Measurements from ENCODE around the gene GDPD4. TPM values are rescaled to one million over a fixed set of nuclear protein-coding genes. Genes with fewer than 3 reads are reported as not detected.

The GDPD4 gene
- total RNA-seq, 2 experiments from 2014 or later, result not detected

- Mint-ChIP-seq H3K27ac (no peak overlapping the region), H3K4me1 (no peaks in the 10 kb centered on the region), H3K4me3 (no peak overlapping the region), H3K36me3 (ENCODE audit: low read depth) (no peaks in the 10 kb centered on the region), H3K9me3 (no peaks in the 10 kb centered on the region), H3K27me3 (peaks cover 4% of the 10 kb centered on the region)
- ChIA-PET POLR2A (no interaction called here), CTCF (interaction anchor here (1.0 to 4.1 kb wide), 4 partner anchors 17 to 59 kb away, joined by 3 to 32 read pairs (median 3); partner anchors contain the start of gene MYO7A)
- no peak for DNase-seq
These were observed 115.2 kb downstream of the GDPD4 start for GRCh38 chr11:77186302-77186701.

DNA sequence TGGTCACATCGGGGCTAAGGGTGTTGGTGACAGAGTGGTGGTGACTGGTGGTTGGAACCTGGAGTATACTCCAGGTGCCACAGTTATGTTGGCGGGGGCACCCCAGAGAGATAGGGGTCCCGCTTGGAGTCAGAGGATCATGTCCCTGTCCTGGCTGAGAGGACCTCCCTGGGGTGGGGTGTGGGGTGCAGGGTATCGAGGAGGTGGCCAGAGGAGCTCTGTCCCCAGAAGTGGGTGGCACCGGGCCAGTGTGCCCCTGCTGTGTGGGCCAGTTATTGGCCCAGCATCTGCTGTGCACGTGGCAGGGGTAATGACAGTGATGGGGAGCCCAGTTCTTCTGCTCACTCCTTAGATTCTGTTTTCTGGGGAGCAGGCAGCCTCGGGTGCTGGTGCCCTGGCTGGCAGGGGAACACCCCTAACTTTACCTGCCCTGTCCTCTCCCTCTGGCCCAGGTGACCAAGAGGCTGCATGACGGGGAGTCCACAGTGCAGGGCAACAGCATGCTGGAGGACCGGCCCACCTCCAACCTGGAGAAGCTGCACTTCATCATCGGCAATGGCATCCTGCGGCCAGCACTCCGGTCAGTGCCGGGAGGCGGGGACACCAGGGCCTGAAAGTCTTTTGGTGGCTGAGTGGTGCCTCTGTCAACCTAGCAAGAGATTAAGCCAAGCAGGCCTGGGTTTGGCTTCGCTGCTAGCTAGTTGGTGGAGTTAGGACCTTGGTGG is 117.2 kb downstream of the GDPD4 start:
- ChIA-PET POLR2A (no interaction called here), CTCF (no interaction called here)
- Mint-ChIP-seq H3K27me3 (peaks cover 4% of the 10 kb centered on the region), H3K9me3 (no peaks in the 10 kb centered on the region), H3K4me1 (no peaks in the 10 kb centered on the region), H3K36me3 (ENCODE audit: low read depth) (no peaks in the 10 kb centered on the region), H3K27ac (no peak overlapping the region), H3K4me3 (no peak overlapping the region)
- no peak for DNase-seq

- Mint-ChIP-seq H3K27ac (no peak overlapping the region), H3K27me3 (peaks cover 4% of the 10 kb centered on the region), H3K36me3 (ENCODE audit: low read depth) (no peaks in the 10 kb centered on the region), H3K9me3 (no peaks in the 10 kb centered on the region), H3K4me1 (no peaks in the 10 kb centered on the region), H3K4me3 (no peak overlapping the region)
- DNase-seq, result no peak
- POLR2A ChIA-PET, result no interaction called here
- CTCF ChIA-PET, result interaction anchor here (0.6 to 1.6 kb wide), 3 partner anchors 27 to 521 kb away, joined by 3 to 6 read pairs (median 3); no protein-coding TSS in a partner anchor
These were observed 118.0 kb downstream of the GDPD4 start for GRCh38 chr11:77183431-77183984.

DNA sequence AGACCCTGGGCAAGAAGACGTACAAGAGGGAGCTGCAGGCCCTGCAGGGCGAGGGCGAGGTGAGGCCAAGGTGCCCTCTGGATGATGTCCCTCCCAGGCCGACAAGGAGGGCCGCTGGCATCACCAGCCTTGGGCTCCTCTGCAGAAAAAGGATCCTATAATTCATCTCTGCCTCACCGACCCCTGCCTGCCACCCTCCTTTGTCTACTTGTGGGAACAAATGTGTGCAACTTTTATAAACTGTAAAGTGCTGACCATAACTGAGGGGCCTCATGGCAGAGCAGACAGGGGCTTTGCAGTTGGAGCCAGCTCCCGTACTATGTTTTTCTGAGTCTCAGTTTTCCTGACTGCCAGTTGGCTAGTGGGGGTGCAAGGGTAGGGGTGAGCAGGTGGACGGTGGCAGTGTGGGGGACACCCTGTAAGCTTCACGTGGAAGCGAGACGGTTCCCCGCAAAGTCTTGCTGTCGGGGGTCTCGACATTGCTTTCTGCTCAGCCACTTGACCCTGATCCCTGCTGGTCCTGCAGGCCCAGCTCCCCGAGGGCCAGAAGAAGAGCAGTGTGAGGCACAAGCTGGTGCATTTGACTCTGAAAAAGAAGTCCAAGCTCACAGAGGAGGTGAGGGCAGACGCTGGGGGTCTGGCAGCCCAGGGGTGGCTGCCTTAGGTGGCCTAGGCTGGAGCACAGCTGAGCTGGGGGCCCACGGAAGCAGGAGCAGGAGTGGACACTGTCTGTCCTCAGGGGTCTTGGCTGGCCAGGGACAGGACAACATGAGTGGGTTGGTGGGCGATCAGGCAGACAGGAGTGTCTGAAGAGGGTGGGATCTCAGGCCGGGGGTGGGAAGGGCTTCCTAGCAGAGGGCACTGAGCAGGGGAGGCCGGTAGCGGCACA is 118.7 kb downstream of the GDPD4 start:
- no peaks in the 10 kb centered on the region for H3K4me1 Mint-ChIP-seq
- H3K9me3 Mint-ChIP-seq, result no peaks in the 10 kb centered on the region
- H3K27me3 Mint-ChIP-seq, result peaks cover 4% of the 10 kb centered on the region
- no peak overlapping the region for H3K4me3 Mint-ChIP-seq
- H3K27ac Mint-ChIP-seq, result no peak overlapping the region
- POLR2A ChIA-PET, result no interaction called here
- H3K36me3 Mint-ChIP-seq (ENCODE audit: low read depth), result no peaks in the 10 kb centered on the region
- DNase-seq, result no peak
- CTCF ChIA-PET, result interaction anchor here (0.6 to 1.6 kb wide), 4 partner anchors 26 to 522 kb away, joined by 3 to 6 read pairs (median 3); no protein-coding TSS in a partner anchor

GRCh38 chr11:77181799-77182541 is 119.5 kb downstream of the GDPD4 start:
- Mint-ChIP-seq H3K27ac (no peak overlapping the region), H3K9me3 (no peaks in the 10 kb centered on the region), H3K36me3 (ENCODE audit: low read depth) (no peaks in the 10 kb centered on the region), H3K27me3 (peaks cover 4% of the 10 kb centered on the region), H3K4me3 (no peak overlapping the region), H3K4me1 (no peaks in the 10 kb centered on the region)
- DNase-seq, result no peak
- CTCF ChIA-PET, result interaction anchor here (1.6 kb wide), 1 partner anchor 55 kb away, joined by 6 read pairs; no protein-coding TSS in a partner anchor
- POLR2A ChIA-PET, result no interaction called here

- POLR2A ChIA-PET, result no interaction called here
- CTCF ChIA-PET, result no interaction called here
- no peak for DNase-seq
- Mint-ChIP-seq H3K9me3 (no peaks in the 10 kb centered on the region), H3K4me1 (no peaks in the 10 kb centered on the region), H3K27me3 (peaks cover 4% of the 10 kb centered on the region), H3K4me3 (no peak overlapping the region), H3K27ac (no peak overlapping the region), H3K36me3 (ENCODE audit: low read depth) (no peaks in the 10 kb centered on the region)
These were observed 120.3 kb downstream of the GDPD4 start for GRCh38 chr11:77181226-77181625.

GRCh38 chr11:77180346-77180745 is 121.1 kb downstream of the GDPD4 start:
- Mint-ChIP-seq H3K4me1 (no peaks in the 10 kb centered on the region), H3K27me3 (peaks cover 1% of the 10 kb centered on the region), H3K27ac (no peak overlapping the region), H3K4me3 (no peak overlapping the region), H3K9me3 (no peaks in the 10 kb centered on the region), H3K36me3 (ENCODE audit: low read depth) (no peaks in the 10 kb centered on the region)
- ChIA-PET CTCF (no interaction called here), POLR2A (no interaction called here)
- DNase-seq, result no peak

GRCh38 chr11:77179681-77180080 is 121.8 kb downstream of the GDPD4 start:
- H3K36me3 Mint-ChIP-seq (ENCODE audit: low read depth), result no peaks in the 10 kb centered on the region
- no peak overlapping the region for H3K4me3 Mint-ChIP-seq
- DNase-seq, result no peak
- ChIA-PET CTCF (interaction anchor here (1.2 kb wide), 1 partner anchor 53 kb away, joined by 3 read pairs; no protein-coding TSS in a partner anchor), POLR2A (no interaction called here)
- no peak overlapping the region for H3K27ac Mint-ChIP-seq
- H3K9me3 Mint-ChIP-seq, result no peaks in the 10 kb centered on the region
- no peaks in the 10 kb centered on the region for H3K4me1 Mint-ChIP-seq
- H3K27me3 Mint-ChIP-seq, result no peaks in the 10 kb centered on the region

- Mint-ChIP-seq H3K4me3 (no peak overlapping the region), H3K9me3 (no peaks in the 10 kb centered on the region), H3K27ac (no peak overlapping the region), H3K27me3 (no peaks in the 10 kb centered on the region), H3K36me3 (ENCODE audit: low read depth) (no peaks in the 10 kb centered on the region), H3K4me1 (no peaks in the 10 kb centered on the region)
- ChIA-PET POLR2A (no interaction called here), CTCF (interaction anchor here (1.2 to 1.4 kb wide), 2 partner anchors 11 to 52 kb away, joined by 3 read pairs; no protein-coding TSS in a partner anchor)
- no peak for DNase-seq
These were observed 122.4 kb downstream of the GDPD4 start for GRCh38 chr11:77179048-77179447.

GRCh38 chr11:77178150-77178549 is 123.3 kb downstream of the GDPD4 start:
- Mint-ChIP-seq H3K9me3 (no peaks in the 10 kb centered on the region), H3K4me3 (no peak overlapping the region), H3K36me3 (ENCODE audit: low read depth) (no peaks in the 10 kb centered on the region), H3K27me3 (no peaks in the 10 kb centered on the region), H3K4me1 (no peaks in the 10 kb centered on the region), H3K27ac (no peak overlapping the region)
- POLR2A ChIA-PET, result no interaction called here
- CTCF ChIA-PET, result interaction anchor here (1.4 kb wide), 1 partner anchor 10 kb away, joined by 3 read pairs; no protein-coding TSS in a partner anchor
- no peak for DNase-seq

DNA sequence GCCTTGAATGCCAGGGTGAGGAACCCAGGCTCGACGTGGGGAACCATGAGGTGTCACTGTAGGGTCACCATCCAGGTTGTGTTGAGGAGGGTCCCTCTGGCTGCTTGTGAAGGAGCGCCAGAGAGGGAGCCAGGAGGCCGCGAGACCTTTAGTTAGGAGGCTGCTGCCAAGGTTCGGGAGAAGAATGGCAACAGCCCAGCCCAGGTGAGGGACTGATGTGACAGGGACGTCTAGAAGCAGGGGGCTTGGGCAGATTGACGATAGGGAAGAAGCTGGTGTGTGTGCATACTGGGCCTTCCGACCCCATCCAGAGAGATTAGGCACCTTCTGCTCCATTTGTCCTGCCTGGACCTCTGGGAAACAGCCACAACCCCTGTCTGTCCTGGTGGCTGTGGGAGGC is 124.5 kb downstream of the GDPD4 start:
- no peaks in the 10 kb centered on the region for H3K4me1 Mint-ChIP-seq
- ChIA-PET POLR2A (no interaction called here), CTCF (interaction anchor here (1.2 kb wide), 1 partner anchor 43 kb away, joined by 4 read pairs; no protein-coding TSS in a partner anchor)
- H3K4me3 Mint-ChIP-seq, result no peak overlapping the region
- H3K36me3 Mint-ChIP-seq (ENCODE audit: low read depth), result no peaks in the 10 kb centered on the region
- no peaks in the 10 kb centered on the region for H3K27me3 Mint-ChIP-seq
- DNase-seq, result no peak
- no peak overlapping the region for H3K27ac Mint-ChIP-seq
- H3K9me3 Mint-ChIP-seq, result no peaks in the 10 kb centered on the region

DNA sequence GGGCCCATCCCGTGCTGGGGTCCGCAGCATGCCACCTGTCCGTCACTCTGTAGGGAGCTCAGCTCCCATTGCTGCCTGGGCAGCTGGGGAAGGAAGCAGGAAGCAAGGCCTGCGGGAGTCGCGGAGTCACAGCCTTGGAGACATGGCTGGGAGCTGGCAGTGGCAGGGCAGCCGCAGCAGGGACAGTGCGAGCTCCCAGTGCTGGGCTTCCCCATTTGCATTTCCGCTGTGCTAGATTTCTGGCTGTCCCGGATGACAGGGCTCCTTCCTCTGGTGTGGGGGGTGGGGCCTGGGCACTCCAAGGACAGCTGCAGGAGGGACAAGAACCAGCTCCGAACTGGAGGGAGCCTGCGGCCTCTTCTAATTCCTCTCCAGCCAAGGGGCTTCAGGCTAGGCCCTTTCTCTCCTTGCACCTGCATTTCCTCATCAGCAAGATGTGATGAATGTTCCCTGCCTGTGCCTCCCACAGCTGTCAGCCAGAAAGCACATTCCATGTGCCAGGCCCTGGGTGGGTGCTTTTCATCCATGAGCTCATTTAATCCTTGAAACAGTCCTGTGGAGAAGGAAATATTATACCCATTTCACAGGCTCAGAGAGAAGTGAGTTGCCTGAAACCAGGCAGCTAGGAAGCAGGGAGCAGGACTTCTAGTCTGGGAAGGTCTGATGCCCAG is 125.5 kb downstream of the GDPD4 start:
- CTCF ChIA-PET, result interaction anchor here (0.9 to 1.2 kb wide), 3 partner anchors 11 to 49 kb away, joined by 3 to 4 read pairs (median 3); no protein-coding TSS in a partner anchor

More for the DNA sequence above, 125.5 kb downstream of the GDPD4 start:
- Mint-ChIP-seq H3K4me3 (no peak overlapping the region), H3K36me3 (ENCODE audit: low read depth) (no peaks in the 10 kb centered on the region), H3K27ac (no peak overlapping the region), H3K27me3 (no peaks in the 10 kb centered on the region), H3K9me3 (no peaks in the 10 kb centered on the region), H3K4me1 (no peaks in the 10 kb centered on the region)
- POLR2A ChIA-PET, result no interaction called here
- DNase-seq, result no peak
